AG04450 (cell line): ENCODE measurements around the gene MTRF1. TPM values are rescaled to one million over a fixed set of nuclear protein-coding genes. Genes with fewer than 3 reads are reported as not detected.

Experiments used
- CTCF ChIA-PET: fragments of 300-600, 350-600 bp; formaldehyde crosslinking; extraction: SDS; loops from one replicate; lab custom pipeline; 2022; ENCODE audit warnings: antibody characterized with exemption, inconsistent platforms; lab: Charles Lee
- POLR2A ChIA-PET: fragments of 350-600 bp; formaldehyde crosslinking; extraction: SDS; loops from one replicate; lab custom pipeline; 2021; ENCODE audit warnings: antibody characterized with exemption, inconsistent platforms; lab: Yijun Ruan, JAX
- DNase-seq: peaks from one replicate; pipeline ENCODE4 v3.0.0-alpha.2; 2011; ENCODE audit warnings: low read depth, low spot score
- H3K27ac ChIP-seq: one replicate; pipeline ENCODE4 v1.5.1; 2012; ENCODE audit warnings: low read depth, low read length, control low read depth
- H3K27me3 ChIP-seq: one replicate; pipeline ENCODE4 v1.6.0; 2012; ENCODE audit warnings: low read length; ENCODE audit not compliant: control insufficient read depth, insufficient read depth
- H3K4me3 ChIP-seq: 2 replicates; pipeline ENCODE4 v1.5.1; 2011; ENCODE audit warnings: mild to moderate bottlenecking, low read depth, low read length, control low read depth
- H3K9me3 ChIP-seq: 2 replicates; pipeline ENCODE4 v1.5.1; 2012; ENCODE audit warnings: low read length; ENCODE audit not compliant: control insufficient read depth, insufficient read depth
- CTCF ChIP-seq: IDR thresholded peaks from 2 replicates; pipeline ENCODE4 v1.5.1; 2011; ENCODE audit warnings: low read depth, low read length, control low read depth, inconsistent platforms
- polyA minus RNA-seq: library from RNA; depleted of rRNA, polyadenylated mRNA; stranded (reverse); fragments of >200 nt; gene quantifications from 2 replicates; pipeline ENCODE4 v1.2.3, GENCODE V29; 2011; rRNA and poly(A)+ RNA removed
- polyA plus RNA-seq: library from polyadenylated mRNA; depleted of rRNA; stranded (reverse); fragments of >200 nt; gene quantifications from 2 replicates; pipeline ENCODE4 v1.2.3, GENCODE V29; 2011; rRNA removed

Gene MTRF1
- polyA plus RNA-seq (11.2 and 14.6 TPM in 2 replicates), polyA minus RNA-seq (7.9 and 10.6 TPM in 2 replicates)

- TF ChIP-seq CTCF = no peak
- H3K27ac ChIP-seq = peak within 1 kb of the TSS; percentile 54
- peak within 1 kb of the TSS; percentile 70 for H3K4me3 ChIP-seq
- ChIA-PET POLR2A (no interaction called here), CTCF (interaction anchor here (1.6 kb wide), 1 partner anchor 209 kb away, joined by 3 read pairs; no protein-coding TSS in a partner anchor)
- H3K27me3 ChIP-seq = no peaks in the 10 kb centered on the region
- H3K9me3 ChIP-seq = peaks cover 7% of the 10 kb centered on the region
- peak; percentile 21 for DNase-seq
These were observed at the start of gene MTRF1 for GRCh38 chr13:41263261-41263971. TSS of gene MTRF1 (minus strand) at chr13:41263576. CDS start at chr13:41260907, 2,669 bp downstream.

- Histone ChIP-seq H3K27me3 (no peaks in the 10 kb centered on the region), H3K9me3 (no peaks in the 10 kb centered on the region), H3K4me3 (peak overlapping the region; percentile 87), H3K27ac (no peak overlapping the region)
- DNase-seq = no peak
- no peak for TF ChIP-seq CTCF
- CTCF ChIA-PET = interaction anchor here (0.7 kb wide), 1 partner anchor 214 kb away, joined by 3 read pairs; no protein-coding TSS in a partner anchor
- POLR2A ChIA-PET = no interaction called here
These were observed 49.7 kb upstream of the MTRF1 start for GRCh38 chr13:41313117-41313516.

GRCh38 chr13:41312176-41312500 lies 48.8 kb upstream of the MTRF1 start:
- H3K9me3 ChIP-seq = no peaks in the 10 kb centered on the region
- TF ChIP-seq CTCF = no peak
- H3K4me3 ChIP-seq = peak overlapping the region; percentile 87
- H3K27me3 ChIP-seq = no peaks in the 10 kb centered on the region
- DNase-seq = no peak
- ChIA-PET POLR2A (interaction anchor here (0.6 to 1.0 kb wide), 3 partner anchors 231 to 251 kb away, joined by 3 to 6 read pairs (median 6); no protein-coding TSS in a partner anchor), CTCF (no interaction called here)
- H3K27ac ChIP-seq = peak overlapping the region; percentile 83

- DNase-seq = no peak
- ChIA-PET CTCF (no interaction called here), POLR2A (interaction anchor here (0.6 to 1.0 kb wide), 4 partner anchors 21 to 251 kb away, joined by 3 to 6 read pairs (median 4); no protein-coding TSS in a partner anchor)
- TF ChIP-seq CTCF = no peak
- no peaks in the 10 kb centered on the region for H3K9me3 ChIP-seq
- H3K4me3 ChIP-seq = peak overlapping the region; percentile 87
- no peaks in the 10 kb centered on the region for H3K27me3 ChIP-seq
- H3K27ac ChIP-seq = peak overlapping the region; percentile 83
These were observed 48.2 kb upstream of the MTRF1 start for GRCh38 chr13:41311406-41312175.
